Endodermal cell (in vitro differentiated cells): ENCODE measurements around the gene FMNL2. TPM values are rescaled to one million over a fixed set of nuclear protein-coding genes. Genes with fewer than 3 reads are reported as not detected.

Experiments used
- DNase-seq: peaks from one replicate; pipeline ENCODE4 v3.0.0-alpha.2; 2017
- H3K27ac ChIP-seq: 2 replicates; pipeline ENCODE4 v1.5.1; 2013; ENCODE audit warnings: mild to moderate bottlenecking, low read depth, low read length, moderate library complexity
- H3K27me3 ChIP-seq: 2 replicates; pipeline ENCODE4 v1.6.1; 2013; ENCODE audit warnings: mild to moderate bottlenecking, low read length, moderate library complexity; ENCODE audit not compliant: insufficient read depth, control insufficient read depth, poor library complexity, severe bottlenecking
- H3K36me3 ChIP-seq: 2 replicates; pipeline ENCODE4 v1.7.0; 2013; ENCODE audit warnings: mild to moderate bottlenecking, low read length, moderate library complexity; ENCODE audit not compliant: control insufficient read depth, insufficient read depth
- H3K4me1 ChIP-seq: one replicate; pipeline ENCODE4 v1.7.0; 2013; ENCODE audit warnings: low read length; ENCODE audit not compliant: control insufficient read depth, insufficient read depth
- H3K4me3 ChIP-seq: 2 replicates; pipeline ENCODE4 v1.5.1; 2013; ENCODE audit warnings: mild to moderate bottlenecking, low read length, moderate library complexity
- H3K9ac ChIP-seq: 2 replicates; pipeline ENCODE4 v1.6.1; 2013; ENCODE audit warnings: mild to moderate bottlenecking, low read length, moderate library complexity; ENCODE audit not compliant: poor library complexity, severe bottlenecking; ENCODE audit errors: extremely low read depth
- H3K9me3 ChIP-seq: 2 replicates; pipeline ENCODE4 v1.6.1; 2013; ENCODE audit warnings: mild to moderate bottlenecking, low read length, moderate library complexity; ENCODE audit not compliant: control insufficient read depth
- H3K27ac Mint-ChIP-seq: 2 replicates; pipeline ENCODE4 v1.8.0; 2020; ENCODE audit warnings: mixed read lengths
- H3K27me3 Mint-ChIP-seq: 2 replicates; pipeline ENCODE4 v1.8.0; 2021; ENCODE audit warnings: mild to moderate bottlenecking, mixed read lengths; ENCODE audit not compliant: insufficient read depth
- H3K36me3 Mint-ChIP-seq: 2 replicates; pipeline ENCODE4 v1.8.0; 2020; ENCODE audit warnings: low read depth, mixed read lengths
- H3K4me1 Mint-ChIP-seq: 2 replicates; pipeline ENCODE4 v1.8.0; 2020; ENCODE audit warnings: mixed read lengths
- H3K4me3 Mint-ChIP-seq: 2 replicates; pipeline ENCODE4 v1.8.0; 2020; ENCODE audit warnings: mild to moderate bottlenecking, moderate library complexity, mixed read lengths
- H3K9me3 Mint-ChIP-seq: 2 replicates; pipeline ENCODE4 v1.8.0; 2020; ENCODE audit warnings: mild to moderate bottlenecking, mixed read lengths
- WGBS, 2 experiments: methylation state at CpG; one replicate each; pipeline versions ENCODE4 v1.1.5 to v1.1.7; 2013; ENCODE audit warnings: missing lambda C conversion rate in 2 of 2, mixed read lengths in 1 of 2; ENCODE audit not compliant: insufficient coverage in 1 of 2, insufficient read length in 1 of 2; 5-methylcytosine and 5-hydroxymethylcytosine counted together
- total RNA-seq, 2 donors: library from RNA; stranded (reverse); fragmentation: NEBNext Ultra II Directional in 1 of 2; extraction: Animal tissue kit (Norgen Biotek cat#: 25700) in 1 of 2; gene quantifications; 2 replicates in 1 of 2; 3 replicates in 1 of 2; pipeline ENCODE4 v1.2.1, GENCODE V29; 2021
- TF ChIP-seq, protein P1 (sequence below): fragments of 200-600 bp; sonication (generic); conservative IDR thresholded peaks from 2 replicates; pipeline ENCODE4 v1.5.0; 2021; ENCODE audit warnings: antibody characterized with exemption, mild to moderate bottlenecking

FMNL2 gene
- total RNA-seq, 2 donors from 2014 or later, result 49.4 to 51.8 TPM

DNA sequence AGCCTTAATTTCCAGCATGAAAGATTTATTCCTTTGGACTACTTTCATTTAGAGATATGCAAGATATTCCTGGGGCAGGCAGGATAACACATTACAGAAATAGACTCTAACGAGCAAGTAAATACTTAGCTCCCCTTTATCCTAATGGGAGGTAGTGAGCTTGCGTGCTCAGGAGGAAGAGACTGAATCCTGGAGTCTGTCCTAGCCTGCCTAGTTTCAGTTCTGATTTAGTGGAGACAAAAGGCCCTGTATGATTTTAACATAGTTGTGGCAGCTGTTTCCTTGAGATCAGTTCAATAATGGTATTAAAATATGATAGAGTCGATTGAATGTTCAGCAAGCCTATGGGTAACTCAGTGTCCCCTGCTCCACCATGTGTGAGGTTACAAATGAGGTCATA lies 109.5 kb downstream of the FMNL2 start:
- Histone ChIP-seq H3K4me1 (peaks cover 13% of the 10 kb centered on the region), H3K36me3 (no peaks in the 10 kb centered on the region), H3K9me3 (no peaks in the 10 kb centered on the region), H3K27me3 (no peaks in the 10 kb centered on the region), H3K9ac (no peak overlapping the region), H3K27ac (no peak overlapping the region), H3K4me3 (no peak overlapping the region)
- Mint-ChIP-seq H3K4me3 (no peak overlapping the region), H3K4me1 (peaks cover 42% of the 10 kb centered on the region), H3K27ac (no peak overlapping the region), H3K36me3 (no peaks in the 10 kb centered on the region), H3K27me3 (no peaks in the 10 kb centered on the region), H3K9me3 (no peaks in the 10 kb centered on the region)
- TF ChIP-seq, protein P1, sequence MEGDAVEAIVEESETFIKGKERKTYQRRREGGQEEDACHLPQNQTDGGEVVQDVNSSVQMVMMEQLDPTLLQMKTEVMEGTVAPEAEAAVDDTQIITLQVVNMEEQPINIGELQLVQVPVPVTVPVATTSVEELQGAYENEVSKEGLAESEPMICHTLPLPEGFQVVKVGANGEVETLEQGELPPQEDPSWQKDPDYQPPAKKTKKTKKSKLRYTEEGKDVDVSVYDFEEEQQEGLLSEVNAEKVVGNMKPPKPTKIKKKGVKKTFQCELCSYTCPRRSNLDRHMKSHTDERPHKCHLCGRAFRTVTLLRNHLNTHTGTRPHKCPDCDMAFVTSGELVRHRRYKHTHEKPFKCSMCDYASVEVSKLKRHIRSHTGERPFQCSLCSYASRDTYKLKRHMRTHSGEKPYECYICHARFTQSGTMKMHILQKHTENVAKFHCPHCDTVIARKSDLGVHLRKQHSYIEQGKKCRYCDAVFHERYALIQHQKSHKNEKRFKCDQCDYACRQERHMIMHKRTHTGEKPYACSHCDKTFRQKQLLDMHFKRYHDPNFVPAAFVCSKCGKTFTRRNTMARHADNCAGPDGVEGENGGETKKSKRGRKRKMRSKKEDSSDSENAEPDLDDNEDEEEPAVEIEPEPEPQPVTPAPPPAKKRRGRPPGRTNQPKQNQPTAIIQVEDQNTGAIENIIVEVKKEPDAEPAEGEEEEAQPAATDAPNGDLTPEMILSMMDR, result no peak
- no peak for DNase-seq
- 83 to 100% methylated on average over 2 to 3 of the region's 3 CpGs for WGBS, 2 experiments

DNA sequence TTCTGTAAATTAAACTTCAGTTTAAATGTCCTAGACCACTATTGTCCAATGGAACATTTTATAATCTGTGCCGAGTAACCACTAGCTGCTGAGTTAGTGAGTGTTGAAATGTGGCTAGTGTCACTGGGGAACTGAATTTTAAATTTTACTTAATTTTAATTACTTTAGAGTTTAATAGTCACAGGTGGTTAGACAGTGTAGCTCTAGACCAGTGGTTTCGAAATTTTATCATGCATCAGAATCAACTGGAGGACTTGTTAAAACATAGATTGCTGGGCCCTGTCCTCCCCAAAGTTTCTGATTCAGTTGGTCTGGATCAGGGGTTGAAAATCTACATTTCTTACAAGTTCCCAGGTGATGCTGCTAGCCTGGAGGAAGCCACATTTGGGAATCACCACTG lies 110.4 kb downstream of the FMNL2 start:
- no peaks in the 10 kb centered on the region for H3K36me3 ChIP-seq
- TF ChIP-seq, protein P1, result no peak
- Mint-ChIP-seq H3K4me1 (peaks cover 42% of the 10 kb centered on the region), H3K4me3 (no peak overlapping the region), H3K9me3 (no peaks in the 10 kb centered on the region), H3K36me3 (no peaks in the 10 kb centered on the region), H3K27ac (no peak overlapping the region), H3K27me3 (no peaks in the 10 kb centered on the region)
- DNase-seq, result no peak
- no peak overlapping the region for H3K9ac ChIP-seq
- H3K4me1 ChIP-seq, result peaks cover 11% of the 10 kb centered on the region
- no peaks in the 10 kb centered on the region for H3K27me3 ChIP-seq
- H3K27ac ChIP-seq, result no peak overlapping the region
- no peaks in the 10 kb centered on the region for H3K9me3 ChIP-seq
- WGBS, 2 experiments, result 45% methylated on average over 2 of the region's 2 CpGs; no CpG with 5 or more reads in 1 of the 2 experiments
- no peak overlapping the region for H3K4me3 ChIP-seq

DNA sequence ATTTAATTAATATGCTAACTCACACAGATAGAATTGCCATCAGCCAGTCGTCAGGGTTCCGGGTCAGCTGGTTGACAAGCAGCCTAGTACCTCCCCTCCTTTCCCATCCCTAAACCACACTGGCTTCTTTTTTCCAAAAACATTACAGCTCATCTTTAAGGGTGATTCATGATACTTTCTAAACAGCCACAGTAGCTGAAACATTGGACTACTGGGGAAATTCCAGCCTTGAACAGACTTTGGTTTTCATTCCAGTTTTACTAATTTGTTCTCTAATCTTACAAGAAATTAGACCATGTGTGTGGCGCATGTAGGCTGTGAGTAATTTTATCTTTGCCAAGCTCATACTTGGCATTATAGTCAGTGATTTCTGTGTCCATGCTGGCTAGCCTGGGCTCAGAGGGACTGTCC lies 110.8 kb downstream of the FMNL2 start:
- H3K9ac ChIP-seq, result no peak overlapping the region
- no peak overlapping the region for H3K27ac ChIP-seq
- no peaks in the 10 kb centered on the region for H3K36me3 Mint-ChIP-seq
- no peak overlapping the region for H3K4me3 ChIP-seq
- H3K9me3 Mint-ChIP-seq, result no peaks in the 10 kb centered on the region
- DNase-seq, result no peak
- TF ChIP-seq, protein P1, result no peak
- H3K27me3 ChIP-seq, result no peaks in the 10 kb centered on the region
- H3K4me1 ChIP-seq, result peaks cover 11% of the 10 kb centered on the region
- H3K4me1 Mint-ChIP-seq, result peaks cover 46% of the 10 kb centered on the region
- H3K36me3 ChIP-seq, result no peaks in the 10 kb centered on the region
- WGBS, 2 experiments, result 88 to 89% methylated on average over 1 to 3 of the region's 3 CpGs
- H3K9me3 ChIP-seq, result no peaks in the 10 kb centered on the region
- no peak overlapping the region for H3K4me3 Mint-ChIP-seq
- no peak overlapping the region for H3K27ac Mint-ChIP-seq
- no peaks in the 10 kb centered on the region for H3K27me3 Mint-ChIP-seq
